Neural cell (in vitro differentiated cells): Measurements from ENCODE around the gene IP6K1.

ENCODE experiments used
- CTCF ChIP-seq: fragments of 450-650 bp; IDR thresholded peaks from 2 replicates; pipeline ENCODE4 v1.5.1; 2014; ENCODE audit warnings: antibody characterized with exemption, mild to moderate bottlenecking, moderate library complexity; ENCODE audit not compliant: poor library complexity, severe bottlenecking
- EP300 ChIP-seq: fragments of 450-650 bp; conservative IDR thresholded peaks from 2 replicates; pipeline ENCODE4 v1.6.1; 2014; ENCODE audit warnings: antibody characterized with exemption, mild to moderate bottlenecking, moderate library complexity; ENCODE audit not compliant: poor library complexity, severe bottlenecking
- EZH2 ChIP-seq: fragments of 200-600, 300-800 bp; shearing (Covaris generic), sonication (generic); IDR thresholded peaks from 2 replicates; pipeline ENCODE4 v1.6.1; 2014; ENCODE audit warnings: antibody characterized with exemption, low read length, borderline replicate concordance, mild to moderate bottlenecking; ENCODE audit not compliant: insufficient read depth, poor library complexity, severe bottlenecking
- MXI1 ChIP-seq: fragments of 450-650 bp; conservative IDR thresholded peaks from 2 replicates; pipeline ENCODE4 v1.6.1; 2014; ENCODE audit warnings: antibody characterized with exemption, mild to moderate bottlenecking; ENCODE audit not compliant: poor library complexity, severe bottlenecking
- POLR2AphosphoS5 ChIP-seq: IDR thresholded peaks from 2 replicates; pipeline ENCODE4 v1.6.1; 2012
- RAD21 ChIP-seq: fragments of 450-650 bp; conservative IDR thresholded peaks from 2 replicates; pipeline ENCODE4 v1.6.1; 2014; ENCODE audit warnings: antibody characterized with exemption, mild to moderate bottlenecking, moderate library complexity
- REST ChIP-seq: IDR thresholded peaks from 2 replicates; pipeline ENCODE4 v1.6.1; 2012; ENCODE audit warnings: borderline replicate concordance
- SMC3 ChIP-seq: fragments of 450-650 bp; conservative IDR thresholded peaks from 2 replicates; pipeline ENCODE4 v1.6.1; 2014; ENCODE audit warnings: antibody characterized with exemption, mild to moderate bottlenecking, moderate library complexity; ENCODE audit not compliant: poor library complexity
- TAF1 ChIP-seq: IDR thresholded peaks from 2 replicates; pipeline ENCODE4 v1.6.1; 2012; ENCODE audit warnings: low read depth

GRCh38 chr3:49724586-49724985, 61.8 kb downstream of the IP6K1 start:
- TF ChIP-seq CTCF (no peak), EP300 (no peak), EZH2 (no peak), RAD21 (no peak), POLR2AphosphoS5 (no peak), REST (no peak), SMC3 (no peak), TAF1 (no peak), MXI1 (no peak)
